Pancreas (tissue), 10 donors: ENCODE data around the gene SCN9A. TPM values are rescaled to one million over a fixed set of nuclear protein-coding genes. Genes with fewer than 3 reads are reported as not detected.

Experiments
- ATAC-seq, 4 donors: fragments of 200-7000 bp; cut with Tn5 transposase; one replicate each; pipeline versions ENCODE4 v1.8.0 to v1.9.1; 2020; ENCODE audit warnings: mild to moderate bottlenecking in 4 of 4, moderate library complexity in 4 of 4
- DNase-seq, 6 donors: peaks; one replicate each; pipeline ENCODE4 v3.0.0-alpha.2; 2020
- FAIRE-seq: peaks from 2 replicates; lab custom pipeline; 2012; peaks lifted over from hg19 to GRCh38; lab: Jason Lieb, UNC
- H3K27ac ChIP-seq, 4 donors: fragments of 200-600 bp; sonication (generic); 1 replicate in 3 of 4; 2 replicates in 1 of 4; pipeline versions ENCODE4 v1.5.0 to v1.8.0; 2020
- H3K27me3 ChIP-seq, 4 donors: fragments of 200-600 bp; one replicate each; pipeline ENCODE4 v1.8.0; 2021
- H3K36me3 ChIP-seq, 3 donors: fragments of 200-600 bp; sonication (generic) in 1 of 3; one replicate each; pipeline versions ENCODE4 v1.5.0 to v1.8.0; 2020 to 2021
- H3K4me1 ChIP-seq, 3 donors: fragments of 200-600 bp; one replicate each; pipeline ENCODE4 v1.8.0; 2021
- H3K4me3 ChIP-seq, 4 donors: fragments of 200-600 bp; sonication (generic) in 2 of 4; one replicate each; pipeline versions ENCODE4 v1.5.0 to v1.8.0; 2020 to 2021
- H3K9me3 ChIP-seq, 4 donors: fragments of 200-600 bp; one replicate each; pipeline ENCODE4 v1.8.0; 2021
- WGBS, 2 donors: extraction: QIAGEN DNeasy Blood & Tissue Kit; methylation state at CpG; one replicate each; pipeline ENCODE4 v1.1.7; 2013; 5-methylcytosine and 5-hydroxymethylcytosine counted together
- intact Hi-C, 3 donors: fragments of 100-400 bp; cut with DNase I; formaldehyde crosslinking; loops; one replicate each; pipeline versions ENCODE4 v1.11.1 to v1.14.2; 2022
- polyA plus RNA-seq, 2 donors: library from polyadenylated mRNA; stranded (reverse); fragments of 200-250 nt; gene quantifications; one replicate each; pipeline ENCODE4 v1.2.3, GENCODE V29; 2013
- total RNA-seq, 6 donors: library from RNA; stranded (reverse); fragmentation: NEBNext Ultra II Directional in 4 of 6; extraction: Animal tissue kit (Norgen Biotek cat#: 25700) in 4 of 6; gene quantifications; one replicate each; pipeline versions ENCODE4 v1.2.1 to v1.2.4, GENCODE V29; 2021 to 2023
- TF ChIP-seq, protein P1 (sequence below), 4 donors: fragments of 200-600 bp; sonication (generic) in 3 of 4; IDR thresholded peaks; one replicate each; pipeline versions ENCODE4 v1.5.0 to v1.8.0; 2021; ENCODE audit warnings: antibody characterized with exemption in 4 of 4
- donor health status: healthy with polysubstance abuse.
- donor health status: DM: no; HTN: no; CAD: no; lungs with moderate emphysema.
- donor health status: DM: no; HTN: no; CAD: no.
- donor health status: control.
- donor health status: control.
- donor health status: Bipolar disorder and iron deficiency.
- donor health status: DM: yes; HTN: yes; CAD: no.
- donor health status: DM: no; HTN: no; CAD: no.
- donor health status: DM: no; HTN: no; CAD: no.
- donor health status: DM: yes; HTN: yes; CAD: no.

The SCN9A gene
- total and polyA plus RNA-seq, 8 donors, result 1.6 to 20.5 (median 3.1) TPM

- 58 to 61% methylated on average over 3 of the region's 3 CpGs for WGBS, 2 donors
- DNase-seq, result no peak
- no peak overlapping the region for H3K27ac ChIP-seq
- intact Hi-C loops, result no loop called here
- no peak for FAIRE-seq
- H3K9me3 ChIP-seq, result no peaks in the 10 kb centered on the region
- no peaks in the 10 kb centered on the region for H3K36me3 ChIP-seq
- H3K27me3 ChIP-seq, result no peaks in the 10 kb centered on the region
- ATAC-seq, result no peak
- TF ChIP-seq, protein P1, sequence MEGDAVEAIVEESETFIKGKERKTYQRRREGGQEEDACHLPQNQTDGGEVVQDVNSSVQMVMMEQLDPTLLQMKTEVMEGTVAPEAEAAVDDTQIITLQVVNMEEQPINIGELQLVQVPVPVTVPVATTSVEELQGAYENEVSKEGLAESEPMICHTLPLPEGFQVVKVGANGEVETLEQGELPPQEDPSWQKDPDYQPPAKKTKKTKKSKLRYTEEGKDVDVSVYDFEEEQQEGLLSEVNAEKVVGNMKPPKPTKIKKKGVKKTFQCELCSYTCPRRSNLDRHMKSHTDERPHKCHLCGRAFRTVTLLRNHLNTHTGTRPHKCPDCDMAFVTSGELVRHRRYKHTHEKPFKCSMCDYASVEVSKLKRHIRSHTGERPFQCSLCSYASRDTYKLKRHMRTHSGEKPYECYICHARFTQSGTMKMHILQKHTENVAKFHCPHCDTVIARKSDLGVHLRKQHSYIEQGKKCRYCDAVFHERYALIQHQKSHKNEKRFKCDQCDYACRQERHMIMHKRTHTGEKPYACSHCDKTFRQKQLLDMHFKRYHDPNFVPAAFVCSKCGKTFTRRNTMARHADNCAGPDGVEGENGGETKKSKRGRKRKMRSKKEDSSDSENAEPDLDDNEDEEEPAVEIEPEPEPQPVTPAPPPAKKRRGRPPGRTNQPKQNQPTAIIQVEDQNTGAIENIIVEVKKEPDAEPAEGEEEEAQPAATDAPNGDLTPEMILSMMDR (IDR thresholded peaks at IDR 0.05), result no peak
- H3K4me1 ChIP-seq, result no peaks in the 10 kb centered on the region
- no peak overlapping the region for H3K4me3 ChIP-seq
Measured at GRCh38 chr2:166302036-166302435, 73.7 kb downstream of the SCN9A start.

DNA sequence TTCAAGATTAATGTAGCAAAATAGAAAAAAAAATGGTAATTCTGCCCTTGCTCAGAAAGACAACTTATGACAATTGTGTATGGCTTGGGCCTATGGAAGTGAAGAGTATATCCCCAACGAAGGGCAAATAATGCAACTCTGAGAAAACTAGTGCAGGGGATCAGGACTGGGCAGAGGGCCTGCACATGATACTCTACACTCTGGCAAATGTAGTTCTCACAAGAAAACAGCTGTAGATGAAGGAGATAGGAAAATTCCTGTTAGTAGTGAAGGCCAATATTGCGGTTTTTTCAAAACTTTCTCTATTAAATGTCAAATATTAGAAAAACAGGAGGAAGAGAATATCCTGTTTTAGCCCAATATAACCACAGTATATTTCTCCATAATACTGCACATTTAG, 77.8 kb downstream of the SCN9A start:
- H3K4me3 ChIP-seq, result no peak overlapping the region

DNA sequence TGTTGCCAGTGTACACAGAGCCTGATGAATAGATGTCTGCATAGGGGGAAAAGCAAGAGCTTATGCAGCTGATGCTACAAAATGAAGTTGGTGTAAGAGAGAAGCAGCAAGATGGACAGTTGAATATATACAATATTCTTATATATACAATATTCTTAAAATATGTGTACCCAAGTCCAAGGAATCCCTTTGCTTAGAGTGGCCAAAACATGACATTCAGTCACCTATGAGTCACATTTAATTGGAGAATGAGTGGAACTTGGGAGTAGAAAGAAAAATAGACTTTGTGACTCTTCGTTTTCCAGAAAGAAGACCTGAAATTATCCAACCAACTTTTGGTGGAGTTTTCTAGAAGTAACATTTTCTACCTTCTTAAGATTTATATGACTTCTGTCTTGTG, 81.8 kb downstream of the SCN9A start:
- intact Hi-C loops, result no loop called here
- Histone ChIP-seq H3K27ac (no peak overlapping the region), H3K4me3 (no peak overlapping the region), H3K9me3 (no peaks in the 10 kb centered on the region), H3K4me1 (no peaks in the 10 kb centered on the region), H3K36me3 (no peaks in the 10 kb centered on the region), H3K27me3 (no peaks in the 10 kb centered on the region)
- 71 to 78% methylated on average over 1 of the region's 1 CpG for WGBS, 2 donors
- TF ChIP-seq, protein P1 (IDR thresholded peaks at IDR 0.05), result no peak
- no peak for DNase-seq
- no peak for FAIRE-seq
- ATAC-seq, result no peak

More for the DNA sequence above, 77.8 kb downstream of the SCN9A start:
- DNase-seq, result no peak
- intact Hi-C loops, result no loop called here
- ATAC-seq, result no peak
- no peak for FAIRE-seq
- Histone ChIP-seq H3K27me3 (no peaks in the 10 kb centered on the region), H3K9me3 (no peaks in the 10 kb centered on the region), H3K27ac (no peak overlapping the region), H3K36me3 (no peaks in the 10 kb centered on the region), H3K4me1 (no peaks in the 10 kb centered on the region)
- WGBS, 2 donors, result 76 to 84% methylated on average over 2 of the region's 2 CpGs
- TF ChIP-seq, protein P1 (IDR thresholded peaks at IDR 0.05), result no peak

DNA sequence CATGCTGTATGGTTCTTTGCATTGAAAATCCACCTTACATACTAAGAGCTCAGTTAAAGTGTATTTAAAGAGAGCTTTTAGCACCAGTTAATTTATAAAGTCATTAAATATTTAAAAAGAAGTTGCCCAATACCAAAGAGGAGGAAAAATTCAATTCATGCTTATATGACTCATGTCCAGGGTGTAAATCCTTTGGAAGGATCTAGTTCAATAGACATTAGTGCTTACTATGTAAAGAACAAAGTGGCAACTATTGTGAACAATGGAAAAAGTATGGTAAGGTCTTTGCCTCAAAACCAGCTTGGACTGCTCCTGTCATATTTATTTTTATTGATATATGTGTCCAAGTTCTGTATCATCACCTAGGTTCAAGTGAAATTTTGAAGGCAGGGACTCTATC, 90.5 kb downstream of the SCN9A start:
- ATAC-seq, result no peak
- no peak overlapping the region for H3K4me3 ChIP-seq
- no peaks in the 10 kb centered on the region for H3K9me3 ChIP-seq
- TF ChIP-seq, protein P1 (IDR thresholded peaks at IDR 0.05), result no peak
- H3K27me3 ChIP-seq, result no peaks in the 10 kb centered on the region
- no peak for DNase-seq
- H3K4me1 ChIP-seq, result no peaks in the 10 kb centered on the region
- FAIRE-seq, result no peak
- intact Hi-C loops, result no loop called here
- no peaks in the 10 kb centered on the region for H3K36me3 ChIP-seq
- no peak overlapping the region for H3K27ac ChIP-seq

GRCh38 chr2:166284359-166284758, 91.4 kb downstream of the SCN9A start:
- WGBS, 2 donors, result 88% methylated on average over 9 of the region's 9 CpGs
- Histone ChIP-seq H3K4me1 (no peaks in the 10 kb centered on the region), H3K27ac (no peak overlapping the region), H3K9me3 (no peaks in the 10 kb centered on the region), H3K27me3 (no peaks in the 10 kb centered on the region), H3K4me3 (no peak overlapping the region), H3K36me3 (no peaks in the 10 kb centered on the region)
- TF ChIP-seq, protein P1 (IDR thresholded peaks at IDR 0.05), result no peak
- FAIRE-seq (no peak), DNase-seq (peak in 1 of 6 donors; percentile 14), ATAC-seq (no peak)
- intact Hi-C loops, result no loop called here
